ENCODE results near the gene COL27A1.

DNA sequence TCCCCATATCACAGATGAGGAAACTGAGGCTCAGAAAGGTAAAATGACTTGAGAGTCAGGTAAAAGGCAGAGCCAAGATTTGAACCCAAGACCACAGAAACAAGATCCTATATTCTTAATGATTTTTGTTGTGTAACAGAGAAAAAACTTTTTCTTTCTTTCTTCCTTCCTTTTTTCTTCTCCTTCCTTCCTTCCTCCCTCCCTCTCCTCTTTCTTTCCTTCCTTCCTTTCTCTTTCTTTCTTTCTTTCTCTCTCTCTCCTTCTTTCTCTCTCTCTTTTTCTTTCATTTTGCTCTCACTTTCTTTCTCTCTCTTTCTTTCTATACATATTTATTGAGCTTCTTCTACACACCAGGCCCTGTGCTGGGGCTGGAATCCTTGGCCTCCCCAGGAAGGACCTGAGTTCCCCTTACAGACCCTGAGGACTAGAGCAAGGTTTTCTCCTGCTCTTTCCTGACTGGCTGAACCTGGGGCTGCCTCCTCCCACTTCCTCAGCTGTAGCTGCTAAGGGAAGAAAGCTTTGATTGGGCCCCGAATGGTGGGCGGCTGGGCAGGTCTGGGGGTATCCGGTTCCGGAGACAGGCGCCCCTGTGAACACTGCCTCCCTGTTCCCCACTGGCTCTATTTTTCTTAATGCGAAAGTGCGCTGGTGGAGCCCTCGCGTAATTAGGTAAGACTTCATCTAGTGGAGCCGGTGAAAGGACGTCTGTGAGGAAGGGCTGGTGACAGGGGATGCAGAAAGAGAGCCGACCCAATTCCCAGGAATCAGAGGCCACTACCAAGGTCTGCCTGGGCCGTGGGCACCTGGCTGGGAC, 28.9 kb upstream of the COL27A1 start:
- no peak for TF ChIP-seq POLR2A (IDR thresholded peaks at IDR 0.05; ENCODE audit: low read depth, low read length)
- TF ChIP-seq POLR2AphosphoS5 (IDR thresholded peaks at IDR 0.05; ENCODE audit: low read depth, low read length) = no peak

Data from GM12892 (cell line).